Left renal cortex interstitium (tissue), 4 donors: ENCODE data around the gene CEP128. TPM values are rescaled to one million over a fixed set of nuclear protein-coding genes. Genes with fewer than 3 reads are reported as not detected.
"Not testable (repeated sequence)": the region's sequence is repeated elsewhere in the genome, so short reads cannot be mapped to it uniquely, and the experiment has no call there.

Experiments
- DNase-seq, 4 donors: peaks; one replicate each; pipeline ENCODE4 v3.0.0-alpha.2; 2013; ENCODE audit warnings: low read depth in 4 of 4, low spot score in 2 of 4, missing footprints in 1 of 4
- polyA plus RNA-seq, 4 donors: library from polyadenylated mRNA; unstranded; fragments of 120-200 nt; gene quantifications; one replicate each; pipeline ENCODE4 v1.2.1, GENCODE V29; 2013; ENCODE audit not compliant: insufficient read length in 4 of 4

CEP128 gene
- polyA plus RNA-seq, 4 donors: 4.9 to 7.8 (median 6.2) TPM

GRCh38 chr14:80954687-80955299 is 13.3 kb upstream of the CEP128 start:
- peak; percentile 46 to 73 (median 54) for DNase-seq

- DNase-seq: not testable (repeated sequence)
These were observed 11.7 kb upstream of the CEP128 start for GRCh38 chr14:80953211-80953610.

GRCh38 chr14:80951491-80951890 is 10.0 kb upstream of the CEP128 start:
- DNase-seq: no peak

GRCh38 chr14:80948291-80948690 is 6.8 kb upstream of the CEP128 start:
- DNase-seq: no peak

- no peak for DNase-seq
These were observed 5.3 kb upstream of the CEP128 start for GRCh38 chr14:80946797-80947196.

GRCh38 chr14:80946187-80946586 is 4.6 kb upstream of the CEP128 start:
- DNase-seq: no peak

GRCh38 chr14:80944861-80945617 is 3.5 kb upstream of the CEP128 start:
- no peak for DNase-seq

GRCh38 chr14:80942191-80942600 is 658 bp upstream of the CEP128 start:
- no peak for DNase-seq

- DNase-seq: no peak
These were observed 1.4 kb downstream of the CEP128 start for GRCh38 chr14:80940146-80940545.

- DNase-seq: no peak
These were observed 7.9 kb downstream of the CEP128 start for GRCh38 chr14:80933686-80934085.

- no peak for DNase-seq
These were observed 8.3 kb downstream of the CEP128 start for GRCh38 chr14:80933282-80933681.

- no peak for DNase-seq
These were observed 10.6 kb downstream of the CEP128 start for GRCh38 chr14:80930836-80931389.

- DNase-seq: no peak
These were observed 11.4 kb downstream of the CEP128 start for GRCh38 chr14:80930095-80930494.

- no peak for DNase-seq
These were observed 14.2 kb downstream of the CEP128 start for GRCh38 chr14:80927083-80927989.

GRCh38 chr14:80926397-80927082 is 15.0 kb downstream of the CEP128 start:
- no peak for DNase-seq

- DNase-seq: no peak
These were observed 17.0 kb downstream of the CEP128 start for GRCh38 chr14:80924365-80925103.

- no peak for DNase-seq
These were observed 18.2 kb downstream of the CEP128 start for GRCh38 chr14:80923368-80923767.

- DNase-seq: no peak
These were observed 21.9 kb downstream of the CEP128 start for GRCh38 chr14:80919622-80920021.

- DNase-seq: not testable (repeated sequence)
These were observed 29.5 kb downstream of the CEP128 start for GRCh38 chr14:80912013-80912412.

GRCh38 chr14:80906946-80907345 is 34.6 kb downstream of the CEP128 start:
- no peak for DNase-seq
